Measurements from ENCODE around the gene DDC.
A peak's percentile ranks its signal among the peaks of the same experiment; 100 is the strongest.

The DDC gene

GRCh38 chr7:50605059-50605458 lies 39.9 kb upstream of the DDC start:
- H3K4me3 ChIP-seq (ENCODE audit: low read depth, low read length), result no peak overlapping the region
- DNase-seq (ENCODE audit: low read depth), result no peak
- in situ Hi-C loops (cut with HindIII; ENCODE audit: low sequenced_read_pairs), result no loop called here

GRCh38 chr7:50603287-50603686 lies 38.1 kb upstream of the DDC start:
- in situ Hi-C loops (cut with HindIII; ENCODE audit: low sequenced_read_pairs), result no loop called here
- no peak for DNase-seq (ENCODE audit: low read depth)
- no peak overlapping the region for H3K4me3 ChIP-seq (ENCODE audit: low read depth, low read length)
- TF ChIP-seq, protein P1, sequence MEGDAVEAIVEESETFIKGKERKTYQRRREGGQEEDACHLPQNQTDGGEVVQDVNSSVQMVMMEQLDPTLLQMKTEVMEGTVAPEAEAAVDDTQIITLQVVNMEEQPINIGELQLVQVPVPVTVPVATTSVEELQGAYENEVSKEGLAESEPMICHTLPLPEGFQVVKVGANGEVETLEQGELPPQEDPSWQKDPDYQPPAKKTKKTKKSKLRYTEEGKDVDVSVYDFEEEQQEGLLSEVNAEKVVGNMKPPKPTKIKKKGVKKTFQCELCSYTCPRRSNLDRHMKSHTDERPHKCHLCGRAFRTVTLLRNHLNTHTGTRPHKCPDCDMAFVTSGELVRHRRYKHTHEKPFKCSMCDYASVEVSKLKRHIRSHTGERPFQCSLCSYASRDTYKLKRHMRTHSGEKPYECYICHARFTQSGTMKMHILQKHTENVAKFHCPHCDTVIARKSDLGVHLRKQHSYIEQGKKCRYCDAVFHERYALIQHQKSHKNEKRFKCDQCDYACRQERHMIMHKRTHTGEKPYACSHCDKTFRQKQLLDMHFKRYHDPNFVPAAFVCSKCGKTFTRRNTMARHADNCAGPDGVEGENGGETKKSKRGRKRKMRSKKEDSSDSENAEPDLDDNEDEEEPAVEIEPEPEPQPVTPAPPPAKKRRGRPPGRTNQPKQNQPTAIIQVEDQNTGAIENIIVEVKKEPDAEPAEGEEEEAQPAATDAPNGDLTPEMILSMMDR (IDR thresholded peaks at IDR 0.05; ENCODE audit: low read depth, low read length, missing control alignments), result no peak

More at GRCh38 chr7:50605059-50605458, 39.9 kb upstream of the DDC start:
- TF ChIP-seq, protein P1 (IDR thresholded peaks at IDR 0.05; ENCODE audit: low read depth, low read length, missing control alignments), result no peak

GRCh38 chr7:50599385-50599784 lies 34.2 kb upstream of the DDC start:
- in situ Hi-C loops (cut with HindIII; ENCODE audit: low sequenced_read_pairs), result loop anchor here (25.0 kb wide), 1 partner anchor 538 kb away; no protein-coding TSS in a partner anchor

DNA sequence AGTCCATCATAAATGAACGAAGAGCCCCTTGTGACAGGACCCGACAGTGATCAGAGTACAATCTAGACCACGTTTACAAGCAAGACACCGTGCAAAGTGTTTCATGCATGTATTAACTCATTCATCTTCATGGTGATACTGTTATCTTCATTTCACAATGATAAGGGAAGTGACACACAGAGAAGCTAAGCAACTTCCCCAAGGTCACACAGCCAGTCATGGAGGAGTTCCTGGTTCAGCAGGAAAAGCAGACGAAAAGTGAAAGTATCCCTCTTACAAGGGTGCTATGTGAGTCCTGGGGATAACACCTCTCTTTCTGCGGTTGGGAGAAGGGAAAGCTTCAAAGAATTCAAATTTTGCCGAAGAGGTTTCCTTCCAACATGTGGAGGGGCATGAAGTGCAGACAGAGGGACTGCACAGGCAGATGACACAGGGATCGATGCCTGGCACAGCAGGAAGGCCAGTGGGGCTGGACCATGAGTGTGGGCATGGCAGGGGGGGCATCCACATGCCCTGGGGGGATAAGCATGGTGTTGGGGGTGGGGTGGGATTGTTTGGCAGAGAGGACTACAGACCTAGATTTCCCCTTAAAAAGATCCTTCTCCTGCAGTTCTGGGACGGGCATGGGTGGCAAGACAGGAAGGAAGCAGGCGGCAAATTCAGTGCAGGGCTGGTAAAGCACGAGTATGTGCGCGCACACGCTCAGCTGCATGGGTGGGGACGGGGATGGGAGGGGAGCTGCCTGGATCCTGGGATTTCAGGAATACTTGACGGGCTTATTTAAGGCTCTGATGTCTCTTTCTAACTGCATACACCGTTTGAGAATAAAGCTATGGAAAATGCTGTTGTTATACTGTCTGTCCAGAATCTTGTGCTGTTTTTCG lies 33.5 kb upstream of the DDC start:
- H3K4me3 ChIP-seq (ENCODE audit: low read depth, low read length), result no peak overlapping the region
- TF ChIP-seq, protein P1 (IDR thresholded peaks at IDR 0.05; ENCODE audit: low read depth, low read length, missing control alignments), result no peak
- DNase-seq (ENCODE audit: low read depth), result no peak
- in situ Hi-C loops (cut with HindIII; ENCODE audit: low sequenced_read_pairs), result loop anchor here (25.0 kb wide), 1 partner anchor 539 kb away; no protein-coding TSS in a partner anchor

More at GRCh38 chr7:50599385-50599784, 34.2 kb upstream of the DDC start:
- DNase-seq (ENCODE audit: low read depth), result no peak
- no peak overlapping the region for H3K4me3 ChIP-seq (ENCODE audit: low read depth, low read length)
- TF ChIP-seq, protein P1 (IDR thresholded peaks at IDR 0.05; ENCODE audit: low read depth, low read length, missing control alignments), result no peak

DNA sequence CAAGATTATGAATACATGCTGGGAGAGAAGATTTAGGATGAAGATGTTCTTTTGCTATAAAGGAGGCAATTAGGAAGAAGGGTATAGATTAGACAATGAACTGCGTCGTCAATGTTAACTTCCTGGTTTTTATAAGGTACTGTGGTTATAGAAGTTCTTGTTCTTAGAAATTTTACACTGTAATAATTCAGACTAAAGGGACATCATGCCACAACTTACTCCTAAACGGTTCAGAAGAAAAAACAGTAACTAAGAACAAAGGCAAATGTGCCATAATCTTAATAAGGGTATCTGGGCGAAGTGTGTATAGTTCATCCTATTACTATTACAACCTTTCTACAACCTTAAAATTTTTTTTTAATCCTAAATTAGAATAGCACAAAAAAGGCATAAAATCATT lies 31.3 kb upstream of the DDC start:
- in situ Hi-C loops (cut with HindIII; ENCODE audit: low sequenced_read_pairs), result loop anchor here (25.0 kb wide), 1 partner anchor 541 kb away; no protein-coding TSS in a partner anchor

DNA sequence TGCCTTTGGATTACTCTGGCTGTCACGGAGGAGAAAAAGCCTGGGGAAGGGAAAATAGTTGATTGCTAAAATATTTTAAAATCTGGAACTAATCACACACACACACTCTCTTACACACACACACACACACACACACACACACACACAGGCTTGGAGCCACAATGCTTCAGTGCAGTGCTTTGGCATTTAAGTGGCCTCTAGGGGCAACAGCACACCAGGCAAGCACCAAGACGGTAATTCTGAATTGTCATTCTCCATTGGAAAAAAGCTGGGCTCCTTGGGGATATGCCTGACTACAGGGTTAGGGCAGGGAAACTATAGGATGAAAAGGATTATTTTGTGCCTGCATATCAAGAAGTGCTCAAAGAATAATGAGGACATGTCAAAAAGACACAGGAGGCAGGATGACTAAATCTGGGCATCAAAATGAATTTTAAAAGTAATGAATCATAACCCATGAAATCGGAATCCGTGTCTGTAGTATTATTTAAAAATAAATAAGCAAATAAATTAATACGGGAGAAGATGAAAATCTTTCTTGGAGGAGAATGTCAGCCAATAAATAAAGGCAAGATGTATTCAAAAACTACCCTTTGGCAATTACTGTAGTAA lies 30.4 kb upstream of the DDC start:
- DNase-seq (ENCODE audit: low read depth), result peak; percentile 31
- H3K4me3 ChIP-seq (ENCODE audit: low read depth, low read length), result no peak overlapping the region
- TF ChIP-seq, protein P1 (IDR thresholded peaks at IDR 0.05; ENCODE audit: low read depth, low read length, missing control alignments), result peak; percentile 75
- in situ Hi-C loops (cut with HindIII; ENCODE audit: low sequenced_read_pairs), result loop anchor here (25.0 kb wide), 1 partner anchor 542 kb away; no protein-coding TSS in a partner anchor

More for the DNA sequence above, 31.3 kb upstream of the DDC start:
- DNase-seq (ENCODE audit: low read depth), result no peak
- TF ChIP-seq, protein P1 (IDR thresholded peaks at IDR 0.05; ENCODE audit: low read depth, low read length, missing control alignments), result no peak
- no peak overlapping the region for H3K4me3 ChIP-seq (ENCODE audit: low read depth, low read length)
